ENCODE measurements around the gene MYOZ2.

GRCh38 chr4:119124352-119124751, 11.3 kb upstream of the MYOZ2 start:
- TF ChIP-seq POLR2A (IDR thresholded peaks at IDR 0.05; ENCODE audit: low read depth, low read length), result no peak
- TF ChIP-seq CTCF (IDR thresholded peaks at IDR 0.05; ENCODE audit: extremely low read depth in 1 of 2, insufficient read depth in 1 of 2, low read depth in 1 of 2, low read length in 2 of 2), result no peak
- no peak for TF ChIP-seq POLR2AphosphoS5 (IDR thresholded peaks at IDR 0.05; ENCODE audit: insufficient read depth, low read depth, low read length)
- no peak for TF ChIP-seq JUN (IDR thresholded peaks at IDR 0.05; ENCODE audit: borderline replicate concordance, insufficient read depth, insufficient read length, low read depth)
- no peak for TF ChIP-seq MAX (IDR thresholded peaks at IDR 0.05; ENCODE audit: insufficient read depth, insufficient read length)
- TF ChIP-seq EZH2 (IDR thresholded peaks at IDR 0.05; ENCODE audit: borderline replicate concordance, low read depth, low read length, severe bottlenecking), result no peak
- TF ChIP-seq MYC (IDR thresholded peaks at IDR 0.05; ENCODE audit: low read depth, low read length), result no peak
- peak; percentile 56 for TF ChIP-seq FOS (IDR thresholded peaks at IDR 0.05; ENCODE audit: borderline replicate concordance, insufficient read depth, low read length)
- TF ChIP-seq GATA2 (IDR thresholded peaks at IDR 0.05; ENCODE audit: insufficient read depth, insufficient read length, low read depth, low read length), result peak; percentile 90

All from endothelial cell of umbilical vein (primary cell).